Tibial nerve (tissue), 3 donors: Measurements from ENCODE around the gene GPC5.

Experiments used
- CTCF ChIP-seq, 5 experiments: fragments of 200-600 bp in 3 of 5; fragments of 450-650 bp in 2 of 5; sonication (generic) in 3 of 5; IDR thresholded peaks; one replicate each; pipeline ENCODE4 v1.5.1; 2016 to 2019; ENCODE audit warnings: antibody characterized with exemption in 5 of 5, mild to moderate bottlenecking in 3 of 5, moderate library complexity in 2 of 5
- POLR2A ChIP-seq, 2 donors: fragments of 450-650 bp; IDR thresholded peaks; one replicate each; pipeline ENCODE4 v1.6.1; 2017; ENCODE audit warnings: antibody characterized with exemption in 2 of 2, mild to moderate bottlenecking in 2 of 2, moderate library complexity in 2 of 2

GRCh38 chr13:91450913-91451312, 52.5 kb downstream of the GPC5 start:
- no peak for TF ChIP-seq CTCF (IDR thresholded peaks at IDR 0.05)
- no peak for TF ChIP-seq POLR2A (IDR thresholded peaks at IDR 0.05)
